Fibroblast of peridontal ligament (primary cell): ENCODE data around the gene RNASE11.
"Not testable (repeated sequence)": the region's sequence is repeated elsewhere in the genome, so short reads cannot be mapped to it uniquely, and the experiment has no call there.

Experiments
- DNase-seq: peaks from one replicate; pipeline ENCODE4 v3.0.0-alpha.2; 2010; ENCODE audit errors: extremely low read depth

Gene RNASE11

GRCh38 chr14:20580242-20580641 lies 7.6 kb downstream of the RNASE11 start:
- DNase-seq, result no peak

GRCh38 chr14:20578784-20579502 lies 8.9 kb downstream of the RNASE11 start:
- DNase-seq, result no peak

GRCh38 chr14:20578325-20578724 lies 9.5 kb downstream of the RNASE11 start:
- no peak for DNase-seq

- not testable (repeated sequence) for DNase-seq
Measured at GRCh38 chr14:20572382-20572990, 15.3 kb downstream of the RNASE11 start.

- DNase-seq, result not testable (repeated sequence)
Measured at GRCh38 chr14:20570720-20571119, 17.1 kb downstream of the RNASE11 start.

GRCh38 chr14:20569865-20570264 lies 17.9 kb downstream of the RNASE11 start:
- not testable (repeated sequence) for DNase-seq

GRCh38 chr14:20569066-20569465 lies 18.7 kb downstream of the RNASE11 start:
- no peak for DNase-seq

- no peak for DNase-seq
Measured at GRCh38 chr14:20568393-20568792, 19.4 kb downstream of the RNASE11 start.

GRCh38 chr14:20567199-20567598 lies 20.6 kb downstream of the RNASE11 start:
- not testable (repeated sequence) for DNase-seq

- no peak for DNase-seq
Measured at GRCh38 chr14:20564501-20564997, 23.3 kb downstream of the RNASE11 start.

- no peak for DNase-seq
Measured at GRCh38 chr14:20563971-20564370, 23.8 kb downstream of the RNASE11 start.

- DNase-seq, result no peak
Measured at GRCh38 chr14:20560961-20561360, 26.8 kb downstream of the RNASE11 start, which contains the start of gene RNASE9. RNASE9 (minus strand) TSS chr14:20561047.

- no peak for DNase-seq
Measured at GRCh38 chr14:20559461-20559904, 28.3 kb downstream of the RNASE11 start.

- DNase-seq, result no peak
Measured at GRCh38 chr14:20557212-20557542, 30.6 kb downstream of the RNASE11 start.

- DNase-seq, result no peak
Measured at GRCh38 chr14:20556500-20557211, 31.1 kb downstream of the RNASE11 start.

- DNase-seq, result no peak
Measured at GRCh38 chr14:20555845-20556244, 32.0 kb downstream of the RNASE11 start.

GRCh38 chr14:20553024-20553423 lies 34.8 kb downstream of the RNASE11 start:
- DNase-seq, result no peak

GRCh38 chr14:20551606-20552005 lies 36.2 kb downstream of the RNASE11 start:
- no peak for DNase-seq

- no peak for DNase-seq
Measured at GRCh38 chr14:20550926-20551325, 36.9 kb downstream of the RNASE11 start.

GRCh38 chr14:20548414-20549158 lies 39.2 kb downstream of the RNASE11 start:
- no peak for DNase-seq

- DNase-seq, result no peak
Measured at GRCh38 chr14:20546877-20547276, 40.9 kb downstream of the RNASE11 start.

GRCh38 chr14:20539906-20540305 lies 47.9 kb downstream of the RNASE11 start:
- no peak for DNase-seq
